SH-SY5Y (cell line): ENCODE results near the gene ATPAF2.
A peak's percentile ranks its signal among the peaks of the same experiment; 100 is the strongest.

Experiments used
- GATA2 ChIP-seq: IDR thresholded peaks from 2 replicates; pipeline ENCODE4 v1.6.1; 2011; ENCODE audit warnings: mild to moderate bottlenecking, low read depth, low read length
- GATA3 ChIP-seq: IDR thresholded peaks from 2 replicates; pipeline ENCODE4 v1.6.1; 2011; ENCODE audit warnings: low read depth, mild to moderate bottlenecking, low read length, moderate library complexity

The ATPAF2 gene

DNA sequence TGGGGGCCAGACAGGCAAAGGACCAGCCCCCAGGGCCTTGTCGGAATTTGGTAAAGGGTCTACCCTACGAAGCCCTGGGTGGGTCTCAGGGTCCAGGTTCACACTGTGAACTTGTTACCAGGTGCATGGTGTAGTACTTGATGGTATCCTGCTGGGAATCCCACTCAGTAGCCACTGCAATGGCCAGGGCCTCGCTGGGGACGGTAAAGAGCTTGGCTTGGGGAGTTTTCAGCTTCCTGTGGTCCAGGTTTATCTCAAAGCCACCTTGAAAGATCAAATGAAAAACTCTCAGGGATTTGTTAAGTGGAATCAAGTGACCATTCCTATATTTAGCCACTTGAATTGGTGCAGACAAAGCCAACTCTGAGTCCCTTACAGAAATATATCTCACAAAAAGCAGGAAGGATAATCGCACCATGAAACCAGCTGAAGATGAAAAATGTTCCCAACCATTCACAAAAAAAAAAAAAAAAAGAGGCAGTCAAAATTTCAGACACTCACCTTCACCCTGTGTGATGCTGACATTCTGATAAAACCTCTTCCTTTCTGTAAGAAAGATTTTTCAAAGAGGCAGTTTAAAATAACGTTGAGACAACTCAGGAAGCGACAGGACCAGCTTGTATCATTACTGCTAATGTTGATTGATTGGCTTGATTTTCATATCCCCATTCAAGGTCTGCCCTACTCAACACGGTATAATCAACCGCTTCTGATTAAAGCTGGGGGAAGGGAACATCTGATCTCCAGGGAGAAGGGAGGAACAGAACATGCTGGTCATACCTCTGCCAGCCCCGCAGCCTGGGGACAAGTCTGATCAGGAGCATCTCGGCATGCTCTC lies 10.6 kb downstream of the ATPAF2 start:
- TF ChIP-seq GATA3 (no peak), GATA2 (no peak)

DNA sequence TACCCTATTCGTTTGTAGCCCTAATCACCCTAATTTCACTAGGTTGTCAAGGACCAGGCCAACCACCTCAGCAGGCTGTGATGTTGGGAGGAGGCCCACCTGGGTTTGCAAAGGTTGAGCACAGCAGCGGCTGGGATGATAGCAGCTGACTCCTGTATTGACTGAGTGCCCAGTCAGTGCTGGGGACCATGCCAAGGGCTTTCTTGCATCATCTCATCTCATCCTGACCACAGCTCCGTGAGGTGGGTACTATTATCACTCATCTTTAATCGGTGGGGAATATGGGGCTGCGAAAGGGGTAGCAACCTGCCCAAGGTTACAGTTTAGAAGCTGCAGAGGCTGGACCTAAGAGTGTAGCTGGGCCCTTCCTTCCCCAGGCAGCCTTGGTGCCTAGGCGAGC lies 11.7 kb downstream of the ATPAF2 start:
- TF ChIP-seq GATA2 (no peak), GATA3 (no peak)

DNA sequence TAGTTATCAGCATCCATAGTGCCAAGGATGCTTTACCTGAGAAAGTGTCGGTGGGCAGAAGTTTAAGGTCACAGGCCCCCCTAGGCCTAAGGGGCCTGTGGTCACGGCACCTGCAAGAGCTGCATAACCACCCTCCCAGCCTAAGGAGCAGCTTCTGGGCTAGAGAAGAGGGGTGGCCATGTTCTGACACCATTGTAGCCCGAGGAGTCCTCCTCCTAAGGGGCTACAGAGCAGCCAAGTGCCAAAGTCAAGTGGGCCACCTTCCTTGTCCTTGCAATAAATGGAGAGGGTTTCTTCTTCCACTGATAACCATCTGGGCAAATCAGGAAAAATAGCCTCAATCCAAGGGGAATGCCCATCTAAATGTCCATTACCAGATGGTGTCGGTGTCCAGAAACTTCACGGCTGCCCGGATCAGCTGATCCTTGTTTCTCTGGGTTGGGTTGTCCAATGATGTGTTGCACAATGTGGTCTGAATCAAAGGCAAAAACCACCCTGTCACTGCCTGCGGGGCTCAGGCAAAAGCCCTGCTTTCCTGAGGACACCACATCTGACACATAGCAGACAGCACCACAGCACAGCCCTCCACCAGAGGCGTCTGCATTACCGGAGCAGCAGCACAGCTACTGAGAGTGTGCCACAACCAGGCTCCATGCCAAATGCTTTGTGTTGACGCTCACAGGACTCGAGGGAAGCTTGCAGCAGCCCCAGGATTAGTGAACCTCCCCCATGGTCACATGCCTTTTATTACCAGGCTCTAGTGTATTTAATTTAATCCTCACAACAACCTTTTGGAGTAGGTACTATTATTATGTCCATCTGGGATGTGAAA lies 12.8 kb downstream of the ATPAF2 start:
- no peak for TF ChIP-seq GATA3
- peak; percentile 72 for TF ChIP-seq GATA2

DNA sequence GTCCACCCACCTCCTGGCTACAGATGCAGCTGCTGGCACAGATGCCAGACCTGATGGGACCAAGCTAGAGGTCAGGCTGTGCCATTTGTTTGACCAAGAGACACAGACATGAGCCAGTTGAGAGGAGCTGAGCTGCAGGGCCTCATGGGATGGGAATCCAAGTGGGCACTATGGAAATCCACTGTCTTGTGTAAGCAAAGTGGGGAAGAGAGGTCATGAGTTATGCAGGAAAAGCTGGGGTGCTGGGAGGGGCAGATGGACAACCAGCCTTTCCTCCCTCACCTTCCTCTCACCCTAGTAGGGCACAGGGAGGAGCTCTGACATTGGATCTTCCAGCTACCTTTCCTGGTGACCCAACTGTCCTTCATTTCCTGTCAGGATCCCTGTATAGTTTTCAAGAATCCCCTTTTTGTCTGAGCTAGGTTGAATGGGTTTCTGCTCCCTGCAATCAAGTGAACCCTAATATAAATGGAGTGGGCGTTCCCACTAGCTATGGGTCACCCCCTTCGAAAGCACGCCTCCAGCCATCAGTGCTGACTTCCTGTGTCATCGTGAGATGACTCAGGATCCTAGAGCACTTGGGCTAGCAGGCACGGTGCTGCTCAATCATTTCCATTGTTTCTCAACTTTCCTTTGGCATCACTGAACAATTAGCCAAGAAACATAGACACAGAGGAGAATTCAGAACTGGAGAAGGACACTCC lies 13.6 kb downstream of the ATPAF2 start:
- TF ChIP-seq GATA3 (no peak), GATA2 (no peak)

DNA sequence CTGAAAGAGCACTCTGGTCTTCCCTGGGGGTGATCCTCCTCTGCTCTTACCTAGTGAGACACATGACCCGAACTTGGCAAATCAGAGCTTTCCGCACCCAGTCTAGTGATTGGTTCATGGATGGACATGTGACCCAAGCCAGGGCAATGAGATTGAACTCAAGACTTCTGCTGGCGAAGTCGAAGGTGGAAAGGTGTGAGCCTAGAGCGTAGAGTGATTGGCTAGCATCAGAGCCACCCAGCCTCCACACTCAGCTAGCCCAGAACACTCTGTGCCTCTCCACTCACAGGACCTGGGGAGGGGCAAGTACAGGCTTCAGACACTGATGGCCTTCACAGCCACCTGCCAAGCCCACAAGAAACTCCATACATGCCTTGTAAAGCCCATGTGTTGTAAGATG lies 17.6 kb downstream of the ATPAF2 start:
- TF ChIP-seq GATA3 (no peak), GATA2 (no peak)

DNA sequence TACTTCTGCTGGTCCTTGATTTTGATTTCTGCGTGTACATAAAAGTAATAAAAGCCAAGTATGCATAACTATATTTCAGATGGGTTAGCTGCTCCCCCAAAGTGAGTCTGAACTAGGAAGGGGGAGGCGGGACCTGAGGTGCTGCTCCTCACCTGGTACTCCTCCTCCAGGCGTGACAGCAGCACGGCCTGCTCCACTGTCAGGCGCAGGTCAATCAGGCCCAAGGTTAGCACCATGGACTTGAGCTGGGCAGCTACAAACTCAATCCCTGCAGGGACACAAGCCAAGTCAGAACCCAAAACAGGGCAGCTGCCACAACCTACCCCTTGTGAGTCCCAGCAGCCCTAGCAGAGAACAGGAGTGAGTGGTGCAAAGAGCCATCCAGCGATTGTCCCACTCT lies 18.0 kb downstream of the ATPAF2 start:
- TF ChIP-seq GATA3 (no peak), GATA2 (no peak)

DNA sequence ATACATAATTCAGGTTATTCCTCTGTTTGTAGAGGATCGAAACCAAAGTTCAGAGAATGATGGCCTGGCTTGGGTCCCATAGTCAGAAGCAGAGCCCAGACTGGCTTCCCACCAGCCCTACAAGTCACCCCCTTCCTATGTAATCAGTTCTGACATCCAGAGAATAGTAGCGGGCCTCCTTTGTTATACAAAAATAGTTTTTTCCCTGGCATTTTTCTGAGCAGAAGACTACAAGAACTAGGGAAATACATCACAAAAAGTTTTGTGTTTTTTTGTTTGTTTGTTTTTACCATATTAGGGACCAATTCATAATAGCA lies 19.2 kb downstream of the ATPAF2 start:
- TF ChIP-seq GATA2, result no peak
- TF ChIP-seq GATA3, result no peak

DNA sequence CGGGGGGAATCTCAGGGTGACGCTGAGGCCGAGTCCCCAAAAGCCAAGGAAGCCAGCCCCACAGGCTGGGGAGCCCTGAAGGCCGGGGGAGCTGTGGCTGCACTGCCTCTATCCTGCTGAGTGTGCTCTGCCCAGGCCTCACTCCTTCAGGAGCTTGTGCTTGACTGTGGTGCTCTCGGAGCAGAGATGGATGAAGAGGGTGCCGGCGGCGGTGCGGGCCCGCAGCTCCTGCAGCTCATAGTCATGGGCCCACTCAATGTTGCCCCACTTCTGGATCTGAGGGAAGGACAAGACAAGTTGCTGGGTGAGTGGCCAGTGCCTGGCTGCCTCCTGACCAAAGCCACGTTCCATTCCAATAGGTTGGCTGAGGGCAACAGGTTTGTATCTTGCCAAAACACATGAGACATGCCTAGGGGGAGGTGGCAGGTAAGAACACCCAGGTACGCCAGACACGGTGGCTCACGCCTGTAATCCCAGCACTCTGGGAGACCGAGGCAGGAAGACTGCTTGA lies 20.5 kb downstream of the ATPAF2 start:
- TF ChIP-seq GATA3 (no peak), GATA2 (no peak)

DNA sequence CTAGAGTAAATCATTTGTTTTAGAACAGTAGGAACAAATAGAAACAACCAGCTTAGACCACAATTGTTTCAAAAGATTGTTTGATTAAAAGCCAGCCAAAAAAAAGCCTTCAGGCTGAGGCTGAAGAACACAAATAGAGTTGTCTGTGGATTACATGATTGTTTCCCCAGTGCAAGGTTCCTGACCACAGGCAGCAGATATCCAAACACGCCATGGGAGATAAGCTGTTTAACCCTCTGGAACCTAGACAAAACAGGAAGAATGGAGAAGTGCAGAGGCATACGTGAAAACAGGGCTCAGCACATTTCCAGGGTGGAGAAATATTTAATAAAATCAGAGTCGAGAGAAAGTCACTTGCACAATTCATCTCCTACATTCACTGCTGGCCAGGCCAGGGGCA lies 21.0 kb downstream of the ATPAF2 start:
- TF ChIP-seq GATA2, result peak; percentile 25
- no peak for TF ChIP-seq GATA3

DNA sequence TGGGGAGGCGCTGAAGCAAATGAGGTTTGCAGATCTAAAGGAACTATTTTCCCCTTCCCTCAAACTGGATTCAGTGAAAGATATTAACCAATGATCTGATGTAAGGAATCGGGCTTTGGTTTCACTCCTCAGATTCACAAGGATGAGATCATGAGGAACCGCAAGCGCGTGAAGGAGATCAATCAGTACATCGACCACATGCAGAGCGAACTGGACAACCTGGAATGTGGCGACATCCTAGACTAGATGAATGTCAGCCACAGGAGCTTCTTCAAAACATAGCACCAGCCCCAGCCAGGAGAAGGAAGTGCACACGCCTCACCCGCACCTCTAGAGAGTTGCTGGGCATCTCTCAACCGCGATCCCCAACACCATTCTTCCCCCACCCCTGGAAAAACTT lies 22.5 kb downstream of the ATPAF2 start:
- no peak for TF ChIP-seq GATA2
- no peak for TF ChIP-seq GATA3

DNA sequence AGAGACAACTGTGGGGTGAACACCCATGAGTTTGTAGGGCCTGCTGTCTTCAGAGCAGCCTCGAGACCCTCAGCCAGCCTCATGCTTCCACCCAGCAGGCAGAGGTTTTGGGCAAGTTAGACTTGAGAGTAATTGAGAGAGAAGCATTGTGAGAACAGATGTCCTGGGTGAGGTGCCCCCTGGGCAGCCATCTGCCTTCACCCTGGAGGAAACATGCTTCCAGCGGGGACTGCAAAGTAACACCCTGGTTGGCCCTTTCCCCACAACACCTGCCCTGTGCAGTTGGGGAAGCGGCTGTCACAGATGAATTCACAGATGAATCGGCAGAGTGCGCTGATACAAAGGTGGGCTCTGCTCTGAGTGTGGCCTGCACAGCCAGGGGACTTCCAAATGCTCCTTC lies 23.4 kb downstream of the ATPAF2 start:
- no peak for TF ChIP-seq GATA3
- TF ChIP-seq GATA2, result no peak

DNA sequence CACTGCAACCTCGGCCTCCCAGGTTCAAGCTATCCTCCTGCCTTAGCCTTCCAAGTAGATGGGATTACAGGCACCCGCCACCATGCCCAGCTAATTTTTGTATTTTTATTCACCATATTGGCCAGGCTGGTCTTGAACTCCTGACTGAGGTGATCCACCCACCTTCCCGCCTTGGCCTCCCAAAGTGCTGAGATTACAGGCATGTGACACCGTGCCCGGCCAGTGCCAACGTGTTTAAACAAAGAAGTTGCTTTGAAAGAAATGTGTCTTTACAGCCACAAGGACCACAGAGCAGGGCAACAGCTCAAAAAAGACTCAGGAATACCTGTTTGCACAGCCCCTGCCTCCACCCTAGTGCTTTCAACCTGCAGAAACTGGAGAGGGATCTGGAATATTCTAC lies 25.0 kb downstream of the ATPAF2 start:
- TF ChIP-seq GATA2 (no peak), GATA3 (no peak)

DNA sequence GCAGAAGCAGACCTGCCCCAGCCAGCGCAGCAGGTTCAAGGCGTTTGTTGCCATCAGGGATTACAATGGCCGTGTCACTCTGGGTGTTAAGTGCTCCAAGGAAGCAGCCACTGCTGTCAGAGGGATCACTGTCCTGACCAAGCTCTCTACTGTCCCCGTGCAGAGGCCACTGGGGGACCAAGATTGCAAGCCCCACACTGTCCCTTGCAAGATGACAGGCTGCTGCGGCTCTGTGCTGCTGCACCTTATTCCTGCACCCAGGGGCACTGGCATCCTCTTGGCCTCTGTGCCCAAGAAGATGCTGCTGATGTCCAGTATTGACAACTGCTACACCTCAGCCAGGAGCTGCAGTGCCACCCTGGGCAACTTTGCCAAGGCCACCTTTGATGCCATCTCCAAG lies 27.7 kb downstream of the ATPAF2 start:
- TF ChIP-seq GATA2 (no peak), GATA3 (no peak)
